CD8-positive, alpha-beta memory T cell (primary cell): ENCODE measurements around the gene PAX2. TPM values are rescaled to one million over a fixed set of nuclear protein-coding genes. Genes with fewer than 3 reads are reported as not detected.

Experiments
- CTCF ChIA-PET: fragments of 350-600 bp; sonication (Branson Sonifier 250); formaldehyde crosslinking; loops from one replicate; lab custom pipeline; 2021; ENCODE audit warnings: antibody characterized with exemption; lab: Charles Lee
- POLR2A ChIA-PET: fragments of 350-600 bp; sonication (Branson Sonifier 250); formaldehyde crosslinking; loops from one replicate; lab custom pipeline; 2021; ENCODE audit warnings: antibody characterized with exemption; lab: Charles Lee
- DNase-seq, 5 donors: peaks; one replicate each; pipeline versions ENCODE4 v3.0.0 to v3.0.0-alpha.2; 2020 to 2022; ENCODE audit warnings: mixed read lengths in 1 of 5
- H3K27ac ChIP-seq: one replicate; pipeline ENCODE4 v1.7.0; 2013; ENCODE audit warnings: low read depth, mild to moderate bottlenecking, low read length, moderate library complexity
- H3K27me3 ChIP-seq: 2 replicates; pipeline ENCODE4 v1.7.0; 2013; ENCODE audit warnings: low read length, mild to moderate bottlenecking; ENCODE audit not compliant: insufficient read depth, poor library complexity, severe bottlenecking
- H3K36me3 ChIP-seq: 2 replicates; pipeline ENCODE4 v1.7.0; 2013; ENCODE audit warnings: mild to moderate bottlenecking, low read length, moderate library complexity; ENCODE audit not compliant: insufficient read depth
- H3K4me1 ChIP-seq: 2 replicates; pipeline ENCODE4 v1.7.0; 2013; ENCODE audit warnings: mild to moderate bottlenecking, low read length, moderate library complexity; ENCODE audit not compliant: insufficient read depth
- H3K4me3 ChIP-seq: 2 replicates; pipeline ENCODE4 v1.7.0; 2013; ENCODE audit warnings: mild to moderate bottlenecking, low read length
- H3K9me3 ChIP-seq: 2 replicates; pipeline ENCODE4 v1.7.0; 2013; ENCODE audit warnings: mild to moderate bottlenecking, low read length
- H3K27ac Mint-ChIP-seq, 8 donors: one replicate each; pipeline ENCODE4 v1.8.0; 2020 to 2021; ENCODE audit warnings: mixed read lengths in 8 of 8, mild to moderate bottlenecking in 6 of 8, inconsistent platforms in 3 of 8, moderate library complexity in 3 of 8
- H3K27me3 Mint-ChIP-seq, 2 donors: one replicate each; pipeline ENCODE4 v1.8.0; 2020 to 2021; ENCODE audit warnings: mixed read lengths in 2 of 2, mild to moderate bottlenecking in 1 of 2, moderate library complexity in 1 of 2
- H3K36me3 Mint-ChIP-seq, 3 donors: one replicate each; pipeline ENCODE4 v1.8.0; 2020 to 2021; ENCODE audit warnings: mixed read lengths in 3 of 3, inconsistent platforms in 1 of 3, mild to moderate bottlenecking in 1 of 3
- H3K4me1 Mint-ChIP-seq, 3 donors: one replicate each; pipeline ENCODE4 v1.8.0; 2020 to 2021; ENCODE audit warnings: mixed read lengths in 3 of 3, inconsistent platforms in 1 of 3, mild to moderate bottlenecking in 1 of 3
- H3K4me3 Mint-ChIP-seq, 7 donors: one replicate each; pipeline ENCODE4 v1.8.0; 2020 to 2021; ENCODE audit warnings: mixed read lengths in 7 of 7, mild to moderate bottlenecking in 6 of 7, moderate library complexity in 4 of 7, inconsistent platforms in 2 of 7
- H3K9me3 Mint-ChIP-seq, 5 donors: one replicate each; pipeline ENCODE4 v1.8.0; 2020 to 2022; ENCODE audit warnings: mixed read lengths in 5 of 5, mild to moderate bottlenecking in 3 of 5, moderate library complexity in 2 of 5, inconsistent platforms in 1 of 5
- polyA plus RNA-seq: library from polyadenylated mRNA; unstranded; fragments of 300-500 nt; fragmentation: Illumina TruSeq; gene quantifications from one replicate; pipeline ENCODE4 v1.2.3, GENCODE V29; 2021
- total RNA-seq, 2 experiments: library from RNA; stranded (reverse); gene quantifications; one replicate each; pipeline ENCODE4 v1.2.3, GENCODE V29; 2021

Gene PAX2
- total and polyA plus RNA-seq, 3 experiments from 2014 or later, result 0.04 TPM; not detected in 2

- H3K27ac ChIP-seq, result no peak overlapping the region
- H3K27me3 ChIP-seq, result peaks cover 3% of the 10 kb centered on the region
- CTCF ChIA-PET, result no interaction called here
- Mint-ChIP-seq H3K4me1 (no peaks in the 10 kb centered on the region), H3K27ac (no peak overlapping the region), H3K4me3 (no peak overlapping the region), H3K9me3 (no peaks in the 10 kb centered on the region), H3K27me3 (peaks cover 47 to 87% of the 10 kb centered on the region in 2 donors), H3K36me3 (no peaks in the 10 kb centered on the region)
- H3K4me3 ChIP-seq, result no peak overlapping the region
- no peaks in the 10 kb centered on the region for H3K4me1 ChIP-seq
- H3K9me3 ChIP-seq, result no peaks in the 10 kb centered on the region
- no peaks in the 10 kb centered on the region for H3K36me3 ChIP-seq
- peak in 1 of 5 donors; percentile 24 for DNase-seq
- POLR2A ChIA-PET, result no interaction called here
Observed at GRCh38 chr10:100810091-100810834, 64.9 kb downstream of the PAX2 start.

GRCh38 chr10:100810835-100811116 is 65.4 kb downstream of the PAX2 start:
- CTCF ChIA-PET, result no interaction called here
- H3K27me3 Mint-ChIP-seq, result peaks cover 46 to 82% of the 10 kb centered on the region in 2 donors
- no peak overlapping the region for H3K27ac Mint-ChIP-seq
- H3K9me3 Mint-ChIP-seq, result no peaks in the 10 kb centered on the region
- Histone ChIP-seq H3K4me1 (no peaks in the 10 kb centered on the region), H3K9me3 (no peaks in the 10 kb centered on the region), H3K27me3 (peaks cover 3% of the 10 kb centered on the region), H3K27ac (no peak overlapping the region), H3K4me3 (no peak overlapping the region), H3K36me3 (no peaks in the 10 kb centered on the region)
- H3K4me1 Mint-ChIP-seq, result no peaks in the 10 kb centered on the region
- H3K4me3 Mint-ChIP-seq, result no peak overlapping the region
- POLR2A ChIA-PET, result no interaction called here
- no peaks in the 10 kb centered on the region for H3K36me3 Mint-ChIP-seq
- DNase-seq, result no peak

GRCh38 chr10:100811261-100811660 is 65.9 kb downstream of the PAX2 start:
- no peaks in the 10 kb centered on the region for H3K4me1 Mint-ChIP-seq
- no peaks in the 10 kb centered on the region for H3K36me3 Mint-ChIP-seq
- peak in 1 of 5 donors; percentile 26 for DNase-seq
- peaks cover 3% of the 10 kb centered on the region for H3K27me3 ChIP-seq
- no peak overlapping the region for H3K4me3 Mint-ChIP-seq
- ChIA-PET CTCF (no interaction called here), POLR2A (no interaction called here)
- H3K9me3 ChIP-seq, result no peaks in the 10 kb centered on the region
- H3K27ac ChIP-seq, result no peak overlapping the region
- H3K4me1 ChIP-seq, result no peaks in the 10 kb centered on the region
- H3K36me3 ChIP-seq, result no peaks in the 10 kb centered on the region
- H3K4me3 ChIP-seq, result no peak overlapping the region
- peaks cover 46 to 77% of the 10 kb centered on the region in 2 donors for H3K27me3 Mint-ChIP-seq
- H3K27ac Mint-ChIP-seq, result no peak overlapping the region
- H3K9me3 Mint-ChIP-seq, result no peaks in the 10 kb centered on the region

GRCh38 chr10:100811752-100812750 is 66.7 kb downstream of the PAX2 start:
- H3K4me1 Mint-ChIP-seq, result no peaks in the 10 kb centered on the region
- no peak overlapping the region for H3K4me3 Mint-ChIP-seq
- no peaks in the 10 kb centered on the region for H3K36me3 Mint-ChIP-seq
- H3K27ac Mint-ChIP-seq, result no peak overlapping the region
- ChIA-PET POLR2A (no interaction called here), CTCF (no interaction called here)
- H3K36me3 ChIP-seq, result no peaks in the 10 kb centered on the region
- H3K27me3 ChIP-seq, result peaks cover 3% of the 10 kb centered on the region
- H3K4me3 ChIP-seq, result no peak overlapping the region
- H3K9me3 ChIP-seq, result no peaks in the 10 kb centered on the region
- H3K9me3 Mint-ChIP-seq, result no peaks in the 10 kb centered on the region
- H3K4me1 ChIP-seq, result no peaks in the 10 kb centered on the region
- H3K27ac ChIP-seq, result no peak overlapping the region
- peaks cover 43 to 74% of the 10 kb centered on the region in 2 donors for H3K27me3 Mint-ChIP-seq
- DNase-seq, result peak in 1 of 5 donors; percentile 26

GRCh38 chr10:100812978-100813377 is 67.6 kb downstream of the PAX2 start:
- ChIA-PET POLR2A (no interaction called here), CTCF (no interaction called here)
- Histone ChIP-seq H3K4me3 (no peak overlapping the region), H3K36me3 (no peaks in the 10 kb centered on the region), H3K27me3 (peaks cover 3% of the 10 kb centered on the region), H3K4me1 (no peaks in the 10 kb centered on the region), H3K27ac (no peak overlapping the region), H3K9me3 (no peaks in the 10 kb centered on the region)
- H3K4me3 Mint-ChIP-seq, result no peak overlapping the region
- H3K4me1 Mint-ChIP-seq, result no peaks in the 10 kb centered on the region
- H3K27me3 Mint-ChIP-seq, result peaks cover 43 to 70% of the 10 kb centered on the region in 2 donors
- H3K36me3 Mint-ChIP-seq, result no peaks in the 10 kb centered on the region
- DNase-seq, result peak in 1 of 5 donors; percentile 30
- no peak overlapping the region for H3K27ac Mint-ChIP-seq
- no peaks in the 10 kb centered on the region for H3K9me3 Mint-ChIP-seq

GRCh38 chr10:100814751-100815474 is 69.5 kb downstream of the PAX2 start:
- no peaks in the 10 kb centered on the region for H3K36me3 ChIP-seq
- Mint-ChIP-seq H3K36me3 (no peaks in the 10 kb centered on the region), H3K27me3 (peaks cover 36 to 63% of the 10 kb centered on the region in 2 donors), H3K27ac (no peak overlapping the region), H3K4me3 (no peak overlapping the region), H3K4me1 (no peaks in the 10 kb centered on the region), H3K9me3 (no peaks in the 10 kb centered on the region)
- H3K27me3 ChIP-seq, result peaks cover 3% of the 10 kb centered on the region
- H3K9me3 ChIP-seq, result no peaks in the 10 kb centered on the region
- ChIA-PET POLR2A (no interaction called here), CTCF (no interaction called here)
- DNase-seq, result peak in 1 of 5 donors; percentile 18
- no peak overlapping the region for H3K4me3 ChIP-seq
- no peak overlapping the region for H3K27ac ChIP-seq
- no peaks in the 10 kb centered on the region for H3K4me1 ChIP-seq

GRCh38 chr10:100816671-100817070 is 71.3 kb downstream of the PAX2 start:
- H3K27me3 Mint-ChIP-seq, result peaks cover 32 to 60% of the 10 kb centered on the region in 2 donors
- CTCF ChIA-PET, result no interaction called here

More at GRCh38 chr10:100816671-100817070, 71.3 kb downstream of the PAX2 start:
- H3K27me3 ChIP-seq, result peaks cover 3% of the 10 kb centered on the region
- Mint-ChIP-seq H3K36me3 (no peaks in the 10 kb centered on the region), H3K4me1 (no peaks in the 10 kb centered on the region), H3K27ac (no peak overlapping the region), H3K9me3 (no peaks in the 10 kb centered on the region), H3K4me3 (no peak overlapping the region)
- H3K27ac ChIP-seq, result no peak overlapping the region
- H3K4me3 ChIP-seq, result no peak overlapping the region
- peak in 1 of 5 donors; percentile 19 for DNase-seq
- H3K4me1 ChIP-seq, result no peaks in the 10 kb centered on the region
- no peaks in the 10 kb centered on the region for H3K36me3 ChIP-seq
- POLR2A ChIA-PET, result no interaction called here
- no peaks in the 10 kb centered on the region for H3K9me3 ChIP-seq
